ENCODE measurements around the gene TTC28.

DNA sequence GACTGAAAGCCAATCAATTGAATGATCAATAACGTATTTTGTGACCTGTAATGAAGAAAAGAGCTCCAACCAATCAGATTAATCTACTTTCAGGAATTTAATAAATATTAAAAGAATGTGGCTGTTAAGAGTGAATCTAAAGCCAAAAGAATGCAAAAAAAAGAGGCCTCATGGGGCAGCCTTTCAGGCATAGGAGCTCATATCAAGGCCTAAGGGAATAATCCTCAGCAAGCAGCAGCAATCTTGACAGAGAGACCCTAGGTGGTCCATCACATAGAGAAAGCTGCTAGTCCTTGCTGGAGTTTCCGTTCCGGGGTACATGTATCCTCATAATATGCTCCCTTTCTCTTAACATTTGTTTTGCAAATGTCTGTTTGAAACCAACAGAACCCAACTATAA, 447.4 kb downstream of the TTC28 start:
- TF ChIP-seq, protein P1, sequence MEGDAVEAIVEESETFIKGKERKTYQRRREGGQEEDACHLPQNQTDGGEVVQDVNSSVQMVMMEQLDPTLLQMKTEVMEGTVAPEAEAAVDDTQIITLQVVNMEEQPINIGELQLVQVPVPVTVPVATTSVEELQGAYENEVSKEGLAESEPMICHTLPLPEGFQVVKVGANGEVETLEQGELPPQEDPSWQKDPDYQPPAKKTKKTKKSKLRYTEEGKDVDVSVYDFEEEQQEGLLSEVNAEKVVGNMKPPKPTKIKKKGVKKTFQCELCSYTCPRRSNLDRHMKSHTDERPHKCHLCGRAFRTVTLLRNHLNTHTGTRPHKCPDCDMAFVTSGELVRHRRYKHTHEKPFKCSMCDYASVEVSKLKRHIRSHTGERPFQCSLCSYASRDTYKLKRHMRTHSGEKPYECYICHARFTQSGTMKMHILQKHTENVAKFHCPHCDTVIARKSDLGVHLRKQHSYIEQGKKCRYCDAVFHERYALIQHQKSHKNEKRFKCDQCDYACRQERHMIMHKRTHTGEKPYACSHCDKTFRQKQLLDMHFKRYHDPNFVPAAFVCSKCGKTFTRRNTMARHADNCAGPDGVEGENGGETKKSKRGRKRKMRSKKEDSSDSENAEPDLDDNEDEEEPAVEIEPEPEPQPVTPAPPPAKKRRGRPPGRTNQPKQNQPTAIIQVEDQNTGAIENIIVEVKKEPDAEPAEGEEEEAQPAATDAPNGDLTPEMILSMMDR (IDR thresholded peaks at IDR 0.05), result no peak
- no peak for TF ChIP-seq POLR2AphosphoS5 (IDR thresholded peaks at IDR 0.05)

Measured in gastroesophageal sphincter (tissue), 3 donors.